CD4-positive, alpha-beta T cell treated with Interleukin-4 for 4 hours (primary cell): Measurements from ENCODE around the gene PLCB1.

Source experiments
- DNase-seq: peaks from one replicate; pipeline ENCODE4 v3.0.0-alpha.2; 2020

The PLCB1 gene

GRCh38 chr20:8865636-8866035, 733.6 kb downstream of the PLCB1 start:
- no peak for DNase-seq

GRCh38 chr20:8867038-8867740, 735.1 kb downstream of the PLCB1 start:
- DNase-seq = no peak

GRCh38 chr20:8870652-8871051, 738.6 kb downstream of the PLCB1 start:
- no peak for DNase-seq

GRCh38 chr20:8874437-8874836, 742.4 kb downstream of the PLCB1 start:
- no peak for DNase-seq

- DNase-seq = no peak
These were observed 743.5 kb downstream of the PLCB1 start for GRCh38 chr20:8875586-8875985.

- DNase-seq = no peak
These were observed 744.3 kb downstream of the PLCB1 start for GRCh38 chr20:8876366-8876765.

GRCh38 chr20:8877294-8877693, 745.2 kb downstream of the PLCB1 start:
- DNase-seq = no peak

- no peak for DNase-seq
These were observed 747.6 kb downstream of the PLCB1 start for GRCh38 chr20:8879669-8880068.

- no peak for DNase-seq
These were observed 748.2 kb downstream of the PLCB1 start for GRCh38 chr20:8880085-8880853.

GRCh38 chr20:8891039-8891438, 759.0 kb downstream of the PLCB1 start:
- DNase-seq = no peak

- no peak for DNase-seq
These were observed 763.4 kb downstream of the PLCB1 start for GRCh38 chr20:8895472-8895871.

- DNase-seq = no peak
These were observed 766.8 kb downstream of the PLCB1 start for GRCh38 chr20:8898823-8899222.

- no peak for DNase-seq
These were observed 769.4 kb downstream of the PLCB1 start for GRCh38 chr20:8901237-8902025.

GRCh38 chr20:8903655-8904605, 771.9 kb downstream of the PLCB1 start:
- no peak for DNase-seq

- no peak for DNase-seq
These were observed 777.5 kb downstream of the PLCB1 start for GRCh38 chr20:8909596-8909995.

- no peak for DNase-seq
These were observed 780.0 kb downstream of the PLCB1 start for GRCh38 chr20:8912096-8912495.

- no peak for DNase-seq
These were observed 780.7 kb downstream of the PLCB1 start for GRCh38 chr20:8912731-8913130.

GRCh38 chr20:8913456-8913855, 781.4 kb downstream of the PLCB1 start:
- DNase-seq = no peak

- no peak for DNase-seq
These were observed 782.4 kb downstream of the PLCB1 start for GRCh38 chr20:8914421-8914820.

GRCh38 chr20:8917084-8917483, 785.0 kb downstream of the PLCB1 start:
- no peak for DNase-seq

- no peak for DNase-seq
These were observed 786.1 kb downstream of the PLCB1 start for GRCh38 chr20:8918145-8918544.

- DNase-seq = no peak
These were observed 792.5 kb downstream of the PLCB1 start for GRCh38 chr20:8924539-8924938.

GRCh38 chr20:8930726-8931125, 798.7 kb downstream of the PLCB1 start:
- DNase-seq = no peak
